Spleen (tissue), 7 donors: Measurements from ENCODE around the gene GRAMD1B.
A peak's percentile ranks its signal among the peaks of the same experiment; 100 is the strongest.

Source experiments
- CTCF ChIP-seq, 11 experiments: fragments of 200-600 bp in 7 of 11; fragments of 450-650 bp in 4 of 11; sonication (generic) in 4 of 11; IDR thresholded peaks in 8 of 11; conservative IDR thresholded peaks in 3 of 11; 1 replicate in 7 of 11; 2 replicates in 4 of 11; pipeline versions ENCODE4 v1.4.0 to v1.8.0; 2016 to 2021; ENCODE audit warnings: antibody characterized with exemption in 11 of 11, inconsistent platforms in 4 of 11, mild to moderate bottlenecking in 1 of 11
- POLR2AphosphoS5 ChIP-seq, 3 donors: sonication (generic); formaldehyde crosslinking; IDR thresholded peaks; one replicate each; pipeline ENCODE4 v1.5.1; 2017; ENCODE audit warnings: antibody characterized with exemption in 3 of 3
- donor health status: DM: no; HTN: no; CAD: no; lungs with moderate emphysema.
- donor health status: DM: no; HTN: no; CAD: no.
- donor health status: DM: no; HTN: no; CAD: no.

- TF ChIP-seq CTCF (IDR thresholded peaks at IDR 0.05 in 8 of 11, conservative IDR thresholded peaks at IDR 0.05 in 3 of 11) (no peak), POLR2AphosphoS5 (IDR thresholded peaks at IDR 0.05) (peak in 1 of 3 donors; percentile 54)
These were observed 171.1 kb downstream of the GRAMD1B start for GRCh38 chr11:123601136-123601535.
